SK-N-SH treated with all-trans-retinoic acid at 6 μM for 48 hours (cell line): ENCODE data around the gene WFDC1.

Experiments
- ATAC-seq: fragments of 200-7000 bp; cut with Tn5 transposase; 3 replicates; pipeline ENCODE4 v1.9.1; 2020; ENCODE audit warnings: mild to moderate bottlenecking, moderate library complexity
- ARNTL ChIP-seq: fragments of 450-650 bp; formaldehyde crosslinking; IDR thresholded peaks from 2 replicates; pipeline ENCODE4 v1.5.0; 2020; ENCODE audit warnings: low read depth, mild to moderate bottlenecking, moderate library complexity, borderline replicate concordance
- BACH2 ChIP-seq: fragments of 250-450 bp; sonication (Bioruptor Pico); IDR thresholded peaks from 2 replicates; pipeline ENCODE4 v1.9.0; 2021; ENCODE audit warnings: mild to moderate bottlenecking, borderline replicate concordance
- CREB5 ChIP-seq: fragments of 250-450 bp; sonication (Bioruptor Pico); IDR thresholded peaks from 2 replicates; pipeline ENCODE4 v1.5.1; 2020; ENCODE audit warnings: low read depth, mild to moderate bottlenecking, moderate library complexity
- CSDC2 ChIP-seq: fragments of 250-450 bp; sonication (Bioruptor Pico); IDR thresholded peaks from 2 replicates; pipeline ENCODE4 v1.5.0; 2020; ENCODE audit warnings: mild to moderate bottlenecking, moderate library complexity
- CSRNP3 ChIP-seq: fragments of 250-450 bp; sonication (Bioruptor Pico); IDR thresholded peaks from 2 replicates; pipeline ENCODE4 v1.5.1; 2021; ENCODE audit warnings: mild to moderate bottlenecking, moderate library complexity
- ESRRG ChIP-seq: fragments of 250-450 bp; sonication (Bioruptor Pico); IDR thresholded peaks from 2 replicates; pipeline ENCODE4 v1.6.1; 2021; ENCODE audit warnings: mild to moderate bottlenecking
- GLIS3 ChIP-seq: fragments of 250-450 bp; sonication (Bioruptor Pico); IDR thresholded peaks from 2 replicates; pipeline ENCODE4 v1.5.0; 2020; ENCODE audit warnings: mild to moderate bottlenecking, moderate library complexity
- ISL1 ChIP-seq: fragments of 250-450 bp; sonication (Bioruptor Pico); IDR thresholded peaks from 2 replicates; pipeline ENCODE4 v2.1.2; 2022; ENCODE audit warnings: mild to moderate bottlenecking, moderate library complexity
- OSR1 ChIP-seq: fragments of 250-450 bp; sonication (Bioruptor Pico); IDR thresholded peaks from 2 replicates; pipeline ENCODE4 v1.8.0; 2022; ENCODE audit warnings: moderate library complexity, mild to moderate bottlenecking, inconsistent platforms
- PATZ1 ChIP-seq: fragments of 250-450 bp; sonication (Bioruptor Pico); IDR thresholded peaks from 2 replicates; pipeline ENCODE4 v1.8.0; 2020; ENCODE audit warnings: mild to moderate bottlenecking, moderate library complexity, borderline replicate concordance
- POU6F1 ChIP-seq: fragments of 250-450 bp; sonication (Bioruptor Pico); IDR thresholded peaks from 2 replicates; pipeline ENCODE4 v1.8.0; 2021; ENCODE audit warnings: low read depth, mild to moderate bottlenecking, moderate library complexity, borderline replicate concordance
- PPARA ChIP-seq: fragments of 250-450 bp; sonication (Bioruptor Pico); IDR thresholded peaks from 2 replicates; pipeline ENCODE4 v1.5.0; 2020; ENCODE audit warnings: mild to moderate bottlenecking, borderline replicate concordance
- RARB ChIP-seq: fragments of 250-450 bp; sonication (Bioruptor Pico); IDR thresholded peaks from 2 replicates; pipeline ENCODE4 v1.8.0; 2021; ENCODE audit warnings: mild to moderate bottlenecking, moderate library complexity
- SNAI2 ChIP-seq: fragments of 250-450 bp; sonication (Bioruptor Pico); IDR thresholded peaks from 2 replicates; pipeline ENCODE4 v1.5.0; 2020; ENCODE audit warnings: mild to moderate bottlenecking, moderate library complexity
- TCF4 ChIP-seq: fragments of 250-450 bp; sonication (Bioruptor Pico); IDR thresholded peaks from 2 replicates; pipeline ENCODE4 v1.8.0; 2021; ENCODE audit warnings: mild to moderate bottlenecking, moderate library complexity, borderline replicate concordance
- TOX ChIP-seq: fragments of 250-450 bp; sonication (Bioruptor Pico); IDR thresholded peaks from 2 replicates; pipeline ENCODE4 v1.8.0; 2021; ENCODE audit warnings: mild to moderate bottlenecking, moderate library complexity, borderline replicate concordance
- TSHZ2 ChIP-seq: fragments of 250-450 bp; sonication (Bioruptor Pico); IDR thresholded peaks from 2 replicates; pipeline ENCODE4 v1.5.0; 2020; ENCODE audit warnings: mild to moderate bottlenecking, moderate library complexity
- ZC3H10 ChIP-seq: fragments of 250-450 bp; sonication (Bioruptor Pico); IDR thresholded peaks from 2 replicates; pipeline ENCODE4 v1.5.1; 2021; ENCODE audit warnings: mild to moderate bottlenecking, moderate library complexity
- ZFP3 ChIP-seq: fragments of 250-450 bp; sonication (Bioruptor Pico); IDR thresholded peaks from 2 replicates; pipeline ENCODE4 v1.5.0; 2020; ENCODE audit warnings: mild to moderate bottlenecking, moderate library complexity
- ZFP30 ChIP-seq: fragments of 450-650 bp; formaldehyde crosslinking; IDR thresholded peaks from 2 replicates; pipeline ENCODE4 v1.5.0; 2022; ENCODE audit warnings: mild to moderate bottlenecking, moderate library complexity
- ZNF70 ChIP-seq: fragments of 450-650 bp; formaldehyde crosslinking; IDR thresholded peaks from 2 replicates; pipeline ENCODE4 v1.5.0; 2020; ENCODE audit warnings: mild to moderate bottlenecking, moderate library complexity
- ZNF8 ChIP-seq: fragments of 450-650 bp; formaldehyde crosslinking; IDR thresholded peaks from 2 replicates; pipeline ENCODE4 v1.5.0; 2020; ENCODE audit warnings: mild to moderate bottlenecking, moderate library complexity

Gene WFDC1

GRCh38 chr16:84247844-84248243 lies 46.8 kb upstream of the WFDC1 start:
- TF ChIP-seq ZC3H10 (CRISPR knock-in tag) (no peak), BACH2 (CRISPR knock-in tag) (no peak), POU6F1 (CRISPR knock-in tag) (no peak), RARB (CRISPR knock-in tag) (no peak), CREB5 (no peak), PATZ1 (CRISPR knock-in tag) (no peak), ZFP30 (no peak), ISL1 (no peak), CSDC2 (CRISPR knock-in tag) (no peak), CSRNP3 (CRISPR knock-in tag) (no peak), ZNF70 (CRISPR knock-in tag) (no peak), TCF4 (CRISPR knock-in tag) (no peak), OSR1 (no peak), TSHZ2 (no peak), ARNTL (no peak), ESRRG (CRISPR knock-in tag) (no peak), ZNF8 (CRISPR knock-in tag) (no peak), SNAI2 (CRISPR knock-in tag) (no peak), ZFP3 (no peak), PPARA (CRISPR knock-in tag) (no peak)
- no peak for ATAC-seq

- no peak for TF ChIP-seq CSDC2 (CRISPR knock-in tag)
- no peak for TF ChIP-seq CREB5
- TF ChIP-seq, all 23 proteins: peak for 0
- ATAC-seq = no peak
These were observed 42.5 kb upstream of the WFDC1 start for GRCh38 chr16:84252184-84252583.

GRCh38 chr16:84253173-84253572 lies 41.5 kb upstream of the WFDC1 start:
- ATAC-seq = no peak
- TF ChIP-seq POU6F1 (CRISPR knock-in tag) (no peak), CREB5 (no peak), TSHZ2 (no peak), TCF4 (CRISPR knock-in tag) (no peak), GLIS3 (no peak), TOX (no peak), ZC3H10 (CRISPR knock-in tag) (no peak), RARB (CRISPR knock-in tag) (no peak)
